Activated T-cell treated with anti-CD3 and anti-CD28 coated beads for 48 hours (primary cell): ENCODE data around the gene MGP.

ENCODE experiments used
- DNase-seq: peaks from one replicate; pipeline ENCODE4 v3.0.0-alpha.2; 2020; ENCODE audit warnings: low read depth

The MGP gene

DNA sequence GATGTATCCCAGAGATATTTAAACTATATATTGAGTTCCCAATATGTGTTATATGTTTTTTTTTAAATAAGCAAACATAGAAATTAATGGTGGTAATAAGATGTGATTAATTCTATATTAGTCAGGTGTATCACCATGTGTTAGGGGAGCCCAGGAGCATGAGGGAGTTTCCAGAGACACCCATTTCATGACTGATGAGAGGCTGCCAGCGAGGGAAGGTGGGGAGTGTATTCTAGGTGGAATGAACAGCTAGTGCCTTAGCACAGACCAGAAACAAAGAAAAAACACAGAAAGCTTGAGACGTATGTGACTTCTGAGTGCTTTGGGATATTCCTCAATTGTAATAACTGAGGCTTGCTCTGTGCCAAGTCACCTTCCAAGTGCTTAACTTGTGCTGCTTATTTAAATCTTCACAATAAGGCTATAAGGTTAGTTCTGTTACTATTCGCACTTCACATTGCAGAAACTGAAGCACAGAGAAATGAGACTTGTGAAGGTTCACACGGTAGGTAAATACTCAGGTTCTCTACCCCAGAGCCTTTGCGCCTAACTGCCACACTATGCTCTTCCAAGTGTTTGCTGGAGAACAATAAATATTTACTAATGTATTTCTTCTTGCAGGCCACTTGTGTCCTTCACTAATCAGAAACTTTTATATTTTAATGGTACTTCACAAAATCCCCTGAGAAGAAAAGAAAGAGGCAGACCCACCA is 17.9 kb upstream of the MGP start:
- no peak for DNase-seq

DNA sequence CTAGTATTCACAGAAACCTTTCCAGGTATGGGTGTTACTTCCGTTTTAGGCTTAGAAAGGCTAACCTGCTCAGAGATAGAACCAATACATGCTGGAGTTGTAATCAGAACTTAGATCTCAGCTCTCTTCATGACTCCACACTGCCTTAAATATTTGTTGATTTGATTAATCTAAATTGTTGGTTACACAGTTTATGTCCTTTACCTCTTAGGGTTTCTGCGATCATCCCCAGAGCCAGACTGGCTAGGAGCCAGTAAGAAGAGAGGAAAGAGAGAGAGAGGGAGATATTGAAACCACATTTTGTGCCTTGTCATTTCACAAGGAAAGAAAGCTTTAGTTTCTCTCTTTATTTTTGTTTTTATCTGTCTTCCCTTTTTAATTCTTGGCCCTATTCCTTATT is 16.8 kb upstream of the MGP start:
- DNase-seq, result no peak

DNA sequence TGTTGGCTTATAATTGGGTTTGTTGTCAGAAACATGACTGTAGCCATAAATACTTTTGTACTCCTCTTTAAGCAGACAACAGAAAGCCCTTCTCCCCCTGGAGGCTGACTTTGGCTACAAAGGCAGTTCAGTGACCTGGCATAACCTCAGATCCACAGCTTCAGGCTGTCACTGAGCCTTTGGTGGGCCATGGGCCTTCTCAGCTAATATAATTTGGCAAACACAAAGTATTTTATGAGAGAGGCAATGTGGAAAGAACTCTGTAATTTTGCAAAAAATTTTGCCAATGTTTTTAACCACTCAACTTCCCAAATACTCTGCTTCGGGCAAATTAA is 15.5 kb upstream of the MGP start:
- no peak for DNase-seq

DNA sequence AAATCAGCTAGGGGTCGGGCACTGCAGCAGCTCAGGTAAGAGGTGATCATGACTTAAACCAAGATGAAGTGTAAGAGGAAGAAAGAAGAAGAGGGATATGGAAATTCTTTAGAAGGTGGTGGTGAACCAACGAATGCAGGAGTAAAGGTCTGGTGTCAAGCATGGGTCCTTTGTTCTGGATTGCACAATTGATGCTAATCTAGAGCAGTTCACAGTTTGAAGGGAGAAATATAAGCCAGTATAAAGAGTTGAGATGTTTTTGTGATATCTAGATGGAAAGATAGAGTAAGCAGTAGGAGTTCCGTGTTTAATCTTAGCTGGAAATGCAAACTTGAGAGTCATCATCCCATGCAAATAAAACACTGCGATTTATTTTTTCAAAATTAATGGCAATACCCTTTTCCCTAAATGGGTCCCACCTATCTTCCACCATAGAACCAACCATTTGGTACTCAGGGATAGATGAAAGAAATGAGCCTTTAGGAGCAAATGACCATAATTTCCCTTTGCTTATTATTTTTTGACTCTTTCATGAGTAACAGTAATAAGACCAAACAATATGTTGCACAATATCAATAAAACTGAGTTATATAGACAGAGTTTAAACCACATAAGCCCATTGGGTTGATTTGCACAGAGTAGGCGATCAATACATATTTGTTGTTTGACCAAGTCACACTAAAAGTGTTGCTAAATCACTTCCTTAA is 15.0 kb upstream of the MGP start:
- DNase-seq, result no peak

- DNase-seq, result no peak
Observed at GRCh38 chr12:14896521-14897169, 11.0 kb upstream of the MGP start.

DNA sequence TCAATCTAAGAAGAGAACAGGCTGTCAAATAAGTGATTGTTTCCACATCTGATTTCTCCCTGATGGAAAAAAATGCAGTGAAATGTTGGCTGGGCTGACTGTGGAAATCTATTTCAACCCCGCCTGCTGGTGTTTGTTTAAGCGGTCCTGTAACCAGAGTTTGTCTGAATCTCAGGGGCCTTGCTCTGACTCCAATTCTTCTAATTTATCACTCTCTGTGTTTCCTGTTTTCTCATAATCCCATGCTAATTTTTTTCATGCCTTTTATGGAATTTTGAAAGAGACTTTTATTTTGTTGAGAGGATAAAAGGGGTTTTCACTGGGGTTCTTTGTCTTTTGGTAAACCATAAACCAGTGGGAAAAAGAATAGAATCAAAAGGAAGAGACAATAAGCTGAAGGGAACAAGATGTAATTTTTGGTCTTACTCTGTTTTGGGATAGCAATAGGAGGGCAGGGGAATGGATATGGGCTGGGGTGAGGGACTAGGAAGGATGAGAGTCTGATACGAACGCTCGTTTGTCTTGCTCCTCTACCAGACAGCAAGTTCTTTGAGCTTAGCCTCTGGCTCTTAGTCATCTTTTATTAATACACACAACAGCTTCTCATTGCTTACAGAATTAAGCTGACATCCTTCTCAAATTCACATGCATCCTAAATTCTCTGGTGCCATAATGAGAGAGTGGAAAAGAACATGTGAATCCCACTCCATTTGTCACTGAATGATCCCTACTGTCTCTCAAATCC is 8.0 kb upstream of the MGP start:
- no peak for DNase-seq

DNA sequence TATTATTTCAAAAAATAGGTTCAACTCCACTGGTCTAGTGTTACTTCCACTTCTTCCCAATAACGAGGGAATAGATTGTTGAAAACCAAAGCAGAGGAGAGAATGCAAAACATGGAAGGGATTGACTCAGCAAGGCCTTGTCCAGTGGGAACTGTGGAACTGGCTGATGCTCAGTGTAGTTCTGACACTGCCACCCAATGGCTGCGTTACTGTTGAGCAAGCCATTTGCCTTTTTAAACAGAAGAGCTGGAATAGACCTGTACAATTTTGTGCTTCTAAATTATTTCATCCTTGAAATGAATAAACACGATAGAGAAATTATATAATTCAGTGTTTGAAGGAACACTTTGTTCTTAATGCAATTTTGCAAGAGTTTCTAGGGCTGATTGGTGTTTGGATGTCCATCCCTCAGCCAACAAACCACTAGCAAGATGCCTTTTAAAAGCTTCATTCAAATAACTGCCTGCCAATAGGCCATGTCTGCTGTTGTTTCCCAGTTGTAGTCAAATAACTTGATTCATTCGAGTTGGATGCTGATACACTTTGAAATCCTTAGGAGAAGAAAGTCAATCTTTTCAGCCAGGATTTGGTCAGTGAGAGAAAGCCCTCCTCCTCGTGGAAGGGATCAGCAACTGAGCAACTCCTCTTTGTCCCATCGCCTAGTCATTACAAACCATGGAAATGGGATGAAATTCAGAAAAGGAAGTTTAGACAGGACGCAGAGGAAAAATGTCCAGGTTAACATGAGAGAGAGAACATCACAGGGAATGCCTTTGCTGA is 7.3 kb upstream of the MGP start:
- no peak for DNase-seq

- no peak for DNase-seq
Observed at GRCh38 chr12:14890701-14891100, 5.0 kb upstream of the MGP start.

GRCh38 chr12:14886271-14886670 is 617 bp upstream of the MGP start:
- DNase-seq, result no peak

DNA sequence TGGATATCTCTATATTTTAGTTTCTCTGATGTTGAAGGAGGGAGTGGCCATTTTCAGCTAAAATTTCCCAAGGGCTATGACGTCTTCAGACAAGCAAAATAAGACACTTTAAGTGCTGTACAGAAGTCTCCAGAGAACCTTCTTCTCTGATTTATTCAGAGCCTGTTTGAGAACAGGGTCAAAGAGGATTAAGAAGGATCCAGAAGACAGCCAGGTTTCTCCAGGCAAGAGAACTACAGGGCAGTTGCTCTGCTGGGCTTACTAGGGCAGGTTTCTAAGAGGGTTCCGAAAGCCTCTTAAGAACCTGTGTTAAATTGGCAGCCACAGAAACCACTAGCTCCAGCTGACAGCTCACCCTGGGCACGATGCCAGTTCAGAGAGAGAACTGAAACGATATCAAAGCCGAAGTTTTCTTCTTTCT is 1.2 kb downstream of the MGP start:
- DNase-seq, result peak; percentile 47

DNA sequence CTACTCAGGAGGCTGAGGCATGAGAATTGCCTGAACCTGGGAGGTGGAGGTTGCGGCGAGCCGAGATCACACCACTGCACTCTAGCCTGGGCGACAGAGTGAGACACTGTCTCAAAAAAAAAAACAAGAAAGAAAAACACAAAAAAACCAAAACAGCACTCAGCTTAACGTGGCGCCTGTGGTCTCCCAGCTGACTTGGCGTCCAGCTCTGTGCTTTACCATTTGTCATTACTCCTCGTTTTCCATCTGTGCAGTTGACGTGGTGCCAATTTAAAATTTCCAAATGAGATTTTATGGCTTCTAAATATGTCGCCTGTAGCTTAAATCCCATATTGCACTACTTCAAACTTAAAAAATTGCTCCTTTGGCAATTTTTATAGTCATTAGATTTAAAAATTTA is 2.0 kb downstream of the MGP start:
- DNase-seq, result no peak

DNA sequence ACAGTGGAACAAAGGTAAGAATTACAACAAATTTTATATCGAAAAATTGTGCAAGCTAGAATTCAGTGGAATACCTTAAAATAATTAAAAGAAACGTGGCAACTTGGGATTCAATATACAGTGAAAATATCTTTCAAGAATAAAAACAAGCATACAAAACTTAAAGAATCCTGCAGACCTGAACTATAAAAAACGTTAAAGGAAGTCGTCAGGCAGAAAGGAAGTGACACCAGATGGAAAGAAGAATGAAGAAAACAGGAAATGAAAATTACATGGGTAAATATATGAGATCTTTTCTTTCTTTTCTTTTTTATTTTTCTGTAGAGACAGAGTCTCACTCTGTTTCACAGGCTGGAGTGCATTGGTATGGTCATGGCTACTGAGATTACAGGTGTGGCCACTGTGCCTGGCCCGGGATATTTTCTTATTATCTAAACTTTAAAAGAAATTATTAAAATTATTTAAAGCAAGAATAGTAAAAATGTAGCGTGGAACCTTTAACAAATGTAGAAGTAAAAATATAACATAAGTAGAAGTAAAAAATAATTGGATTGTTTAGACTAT is 4.7 kb downstream of the MGP start:
- DNase-seq, result no peak

- DNase-seq, result no peak
Observed at GRCh38 chr12:14879222-14879933, 6.3 kb downstream of the MGP start.

GRCh38 chr12:14878488-14878887 is 7.2 kb downstream of the MGP start:
- DNase-seq, result no peak

DNA sequence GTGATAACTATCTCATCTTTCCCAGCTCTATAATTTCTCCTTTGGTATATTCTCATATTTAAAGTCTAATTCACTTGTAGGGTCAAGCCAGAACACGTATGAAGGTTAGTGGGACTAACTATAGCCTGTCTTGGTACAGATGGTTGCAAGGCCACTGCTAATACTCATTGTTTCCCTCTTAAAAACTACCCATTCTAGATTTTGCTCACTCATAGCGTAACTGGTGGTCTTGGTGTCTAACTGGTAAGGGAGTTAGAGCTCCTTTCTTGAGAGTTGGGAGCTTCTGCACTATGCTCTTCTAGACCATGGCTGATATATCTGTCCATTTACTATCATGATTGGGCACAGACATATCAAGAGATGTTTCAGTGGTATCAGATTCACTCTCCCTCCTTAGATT is 8.8 kb downstream of the MGP start:
- DNase-seq, result no peak

- DNase-seq, result no peak
Observed at GRCh38 chr12:14874882-14875281, 10.8 kb downstream of the MGP start.

GRCh38 chr12:14873440-14874185 is 12.0 kb downstream of the MGP start:
- DNase-seq, result no peak

DNA sequence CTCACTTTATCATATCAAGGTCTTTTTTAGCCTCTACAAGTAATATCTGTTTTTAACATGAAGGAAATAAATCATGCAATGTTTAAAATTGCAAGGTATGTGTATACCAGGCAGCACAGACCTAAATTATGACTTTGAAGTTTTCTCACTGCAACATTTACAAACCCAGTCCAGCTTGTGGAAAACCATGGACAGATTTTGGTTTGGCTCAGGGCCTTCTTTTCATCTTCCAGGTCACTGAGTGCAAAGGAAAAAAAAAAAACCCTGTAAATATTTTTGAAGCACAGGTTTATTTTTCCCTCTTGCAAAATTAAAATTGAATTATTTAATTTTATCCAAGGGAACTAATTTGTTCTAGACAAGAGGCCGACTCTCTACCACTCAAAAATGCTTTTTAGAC is 13.8 kb downstream of the MGP start:
- no peak for DNase-seq

- no peak for DNase-seq
Observed at GRCh38 chr12:14871247-14871646, 14.4 kb downstream of the MGP start.

DNA sequence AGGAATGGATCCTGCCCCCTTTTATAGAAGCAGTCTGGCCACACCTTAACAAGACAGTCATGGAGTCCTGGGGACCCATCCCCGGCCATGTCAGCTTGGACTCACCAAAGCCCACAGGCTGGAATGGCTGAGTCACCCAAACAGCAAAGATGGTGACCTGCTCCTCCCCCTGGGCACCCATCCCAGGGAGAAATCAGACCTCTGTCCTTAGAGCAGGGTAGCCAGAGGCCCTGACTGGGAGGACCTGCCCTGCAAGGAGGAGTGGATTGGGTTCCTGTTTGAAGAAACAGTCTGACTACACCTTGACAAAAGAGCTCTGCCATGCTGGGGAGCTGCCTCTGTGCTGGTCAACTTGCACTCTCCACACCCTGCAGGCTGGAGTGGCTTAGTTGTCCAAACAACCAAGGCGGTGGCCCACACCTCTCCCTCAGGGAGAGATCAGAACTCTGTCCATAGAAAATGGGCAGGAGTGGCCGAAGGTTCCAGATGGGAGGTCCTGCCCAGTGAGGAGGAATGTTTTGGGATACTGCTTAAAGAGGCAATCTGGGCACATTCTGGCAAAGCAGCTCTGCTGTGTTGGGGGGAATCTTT is 16.6 kb downstream of the MGP start:
- DNase-seq, result no peak
